ENCODE results near the gene NME4. TPM values are rescaled to one million over a fixed set of nuclear protein-coding genes. Genes with fewer than 3 reads are reported as not detected.

Gene NME4
- total and polyA plus RNA-seq, 3 donors from 2014 or later: 79.2 to 107 (median 87.5) TPM

GRCh38 chr16:373848-374615 is 23.0 kb upstream of the NME4 start:
- Histone ChIP-seq H3K36me3 (ENCODE audit: low read depth, missing control alignments) (no peaks in the 10 kb centered on the region), H3K9me3 (no peaks in the 10 kb centered on the region), H3K27ac (no peak overlapping the region), H3K27me3 (no peaks in the 10 kb centered on the region), H3K4me3 (no peak overlapping the region), H3K4me1 (peaks cover 31% of the 10 kb centered on the region)
- no peak for TF ChIP-seq CTCF (IDR thresholded peaks at IDR 0.05)
- WGBS, 2 donors: 92 to 93% methylated on average over 16 to 44 of the region's 44 CpGs
- intact Hi-C loops (cut with DNase I; ENCODE audit: low total_unique reads): no loop called here
- DNase-seq: no peak

DNA sequence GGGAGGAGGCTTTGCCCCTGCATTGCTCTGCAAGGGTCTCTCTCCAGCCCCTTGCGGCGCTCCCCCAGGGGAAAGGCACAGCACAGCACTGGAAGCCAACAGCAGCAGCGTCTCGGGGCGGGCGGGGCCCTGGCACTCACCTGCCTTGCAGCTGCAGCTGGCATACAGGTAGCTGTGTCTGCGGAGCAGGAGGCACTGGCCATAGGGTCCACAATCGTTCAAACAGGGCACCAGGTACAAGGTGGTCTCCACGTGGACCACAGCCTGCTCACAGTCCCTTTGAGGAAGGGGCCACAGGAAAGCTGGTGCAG is 22.4 kb upstream of the NME4 start:
- Histone ChIP-seq H3K27me3 (no peaks in the 10 kb centered on the region), H3K4me3 (no peak overlapping the region), H3K4me1 (peaks cover 33% of the 10 kb centered on the region), H3K27ac (no peak overlapping the region), H3K36me3 (ENCODE audit: low read depth, missing control alignments) (no peaks in the 10 kb centered on the region), H3K9me3 (no peaks in the 10 kb centered on the region)
- 93 to 97% methylated on average over 4 to 5 of the region's 9 CpGs for WGBS, 2 donors
- TF ChIP-seq CTCF (IDR thresholded peaks at IDR 0.05) (no peak), POLR2A (IDR thresholded peaks at IDR 0.05) (no peak)
- intact Hi-C loops (cut with DNase I; ENCODE audit: low total_unique reads): no loop called here
- no peak for DNase-seq

DNA sequence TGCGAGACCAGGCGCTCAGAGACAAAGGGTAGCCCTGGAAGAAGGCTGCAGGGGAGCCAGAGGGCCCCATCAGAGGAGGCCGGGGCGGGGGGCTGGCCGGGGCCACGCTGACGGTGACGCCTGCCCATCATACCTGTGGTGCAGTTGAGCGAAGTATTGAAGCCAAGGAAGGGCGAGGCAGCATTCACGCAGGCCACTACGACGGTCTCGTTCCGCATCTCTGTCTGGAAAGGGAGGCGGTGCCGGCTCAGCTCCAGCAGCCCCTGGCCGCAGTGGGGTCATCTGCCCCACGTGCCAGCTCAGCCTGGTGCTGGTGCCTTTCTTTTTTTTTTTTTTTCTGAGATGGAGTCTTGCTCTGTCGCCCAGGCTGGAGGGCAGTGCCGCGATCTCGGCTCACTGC is 21.8 kb upstream of the NME4 start:
- 92 to 94% methylated on average over 23 of the region's 23 CpGs for WGBS, 2 donors
- Histone ChIP-seq H3K4me3 (no peak overlapping the region), H3K4me1 (peaks cover 33% of the 10 kb centered on the region), H3K27me3 (no peaks in the 10 kb centered on the region), H3K9me3 (no peaks in the 10 kb centered on the region), H3K27ac (no peak overlapping the region), H3K36me3 (ENCODE audit: low read depth, missing control alignments) (no peaks in the 10 kb centered on the region)
- no peak for DNase-seq
- no peak for TF ChIP-seq POLR2A (IDR thresholded peaks at IDR 0.05)
- intact Hi-C loops (cut with DNase I; ENCODE audit: low total_unique reads): no loop called here

DNA sequence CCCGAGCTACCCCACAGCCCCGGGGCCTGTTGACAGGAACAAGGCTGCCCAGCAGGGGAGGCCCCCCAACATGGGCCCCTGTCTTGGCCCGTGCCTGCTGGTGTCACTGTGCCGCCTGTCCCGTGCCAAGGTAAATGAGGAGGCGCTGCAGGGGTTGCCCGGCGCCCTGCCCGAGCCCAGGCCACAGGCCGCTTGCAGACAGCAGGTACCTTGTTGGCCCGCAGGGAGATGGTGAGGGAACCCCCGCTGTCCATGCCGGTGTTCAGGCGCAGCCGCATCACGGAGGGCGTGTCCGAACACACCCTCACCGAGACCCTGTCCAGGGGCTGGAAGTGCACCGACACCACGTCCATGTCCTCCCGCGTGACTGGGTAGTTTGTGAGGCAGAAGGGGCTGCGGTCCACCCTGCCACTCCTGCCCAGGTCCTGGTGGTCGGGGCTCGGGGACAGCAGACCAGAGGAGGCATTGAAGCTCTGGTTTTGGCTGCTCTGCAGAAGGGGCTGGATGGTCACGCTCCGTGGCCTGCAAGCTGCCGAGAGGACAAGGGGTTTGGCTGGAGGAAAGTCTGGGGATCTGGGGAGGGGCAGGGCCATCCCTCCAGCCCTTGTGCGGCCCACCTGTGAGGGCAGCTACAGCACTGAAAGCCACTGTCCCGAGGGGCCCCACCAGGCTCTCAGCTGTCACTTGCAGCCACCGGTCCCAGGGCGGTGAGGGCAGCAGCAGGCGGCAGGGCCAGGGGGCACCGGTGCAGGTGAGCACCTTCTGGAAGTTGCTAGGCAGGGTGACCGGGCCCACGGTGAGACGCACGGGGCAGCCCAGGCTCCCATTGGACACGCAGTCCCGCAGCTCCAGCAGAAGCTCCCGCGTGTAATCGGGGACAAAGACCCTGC is 20.8 kb upstream of the NME4 start:
- H3K27me3 ChIP-seq: no peaks in the 10 kb centered on the region
- H3K9me3 ChIP-seq: no peaks in the 10 kb centered on the region
- no peak for DNase-seq
- intact Hi-C loops (cut with DNase I; ENCODE audit: low total_unique reads): no loop called here
- no peaks in the 10 kb centered on the region for H3K36me3 ChIP-seq (ENCODE audit: low read depth, missing control alignments)
- no peak for TF ChIP-seq POLR2A (IDR thresholded peaks at IDR 0.05)
- TF ChIP-seq CTCF (IDR thresholded peaks at IDR 0.05): no peak
- WGBS, 2 donors: 95 to 96% methylated on average over 10 to 44 of the region's 44 CpGs
- no peak overlapping the region for H3K4me3 ChIP-seq
- H3K27ac ChIP-seq: no peak overlapping the region
- H3K4me1 ChIP-seq: peaks cover 34% of the 10 kb centered on the region

- WGBS, 2 donors: 91 to 97% methylated on average over 20 to 21 of the region's 26 CpGs
- intact Hi-C loops (cut with DNase I; ENCODE audit: low total_unique reads): no loop called here
Measured at GRCh38 chr16:376817-377418, 20.1 kb upstream of the NME4 start.

More at GRCh38 chr16:376817-377418, 20.1 kb upstream of the NME4 start:
- TF ChIP-seq CTCF (IDR thresholded peaks at IDR 0.05): no peak
- no peak for TF ChIP-seq POLR2A (IDR thresholded peaks at IDR 0.05)
- no peak overlapping the region for H3K4me3 ChIP-seq
- H3K4me1 ChIP-seq: peaks cover 26% of the 10 kb centered on the region
- no peak overlapping the region for H3K27ac ChIP-seq
- H3K27me3 ChIP-seq: no peaks in the 10 kb centered on the region
- no peaks in the 10 kb centered on the region for H3K36me3 ChIP-seq (ENCODE audit: low read depth, missing control alignments)
- no peaks in the 10 kb centered on the region for H3K9me3 ChIP-seq
- DNase-seq: no peak

All from testis (tissue), 3 donors.